ENCODE measurements around the gene FBN1. TPM values are rescaled to one million over a fixed set of nuclear protein-coding genes. Genes with fewer than 3 reads are reported as not detected.

The FBN1 gene
- total and polyA plus RNA-seq, 12 donors, result 5.6 to 84.6 (median 54.5) TPM

DNA sequence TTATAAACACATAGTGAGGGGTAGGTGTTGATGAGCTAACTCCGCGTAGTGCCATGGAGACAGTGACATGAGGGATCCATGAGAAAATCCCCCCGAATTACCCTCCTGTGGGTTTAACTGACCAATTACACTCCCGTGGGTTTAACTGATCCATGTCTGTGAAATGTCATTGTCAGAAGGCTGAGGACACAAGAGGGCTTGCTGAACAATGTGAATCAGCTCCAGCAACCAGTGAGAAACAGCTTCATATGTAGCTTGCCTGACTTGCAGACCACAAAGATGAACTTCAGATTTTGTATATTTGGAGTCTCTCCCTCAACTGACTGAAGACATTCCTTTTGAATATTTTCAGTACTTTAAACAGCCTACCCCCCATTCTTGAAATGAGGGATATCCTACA is 144.9 kb downstream of the FBN1 start:
- TF ChIP-seq, protein P1, sequence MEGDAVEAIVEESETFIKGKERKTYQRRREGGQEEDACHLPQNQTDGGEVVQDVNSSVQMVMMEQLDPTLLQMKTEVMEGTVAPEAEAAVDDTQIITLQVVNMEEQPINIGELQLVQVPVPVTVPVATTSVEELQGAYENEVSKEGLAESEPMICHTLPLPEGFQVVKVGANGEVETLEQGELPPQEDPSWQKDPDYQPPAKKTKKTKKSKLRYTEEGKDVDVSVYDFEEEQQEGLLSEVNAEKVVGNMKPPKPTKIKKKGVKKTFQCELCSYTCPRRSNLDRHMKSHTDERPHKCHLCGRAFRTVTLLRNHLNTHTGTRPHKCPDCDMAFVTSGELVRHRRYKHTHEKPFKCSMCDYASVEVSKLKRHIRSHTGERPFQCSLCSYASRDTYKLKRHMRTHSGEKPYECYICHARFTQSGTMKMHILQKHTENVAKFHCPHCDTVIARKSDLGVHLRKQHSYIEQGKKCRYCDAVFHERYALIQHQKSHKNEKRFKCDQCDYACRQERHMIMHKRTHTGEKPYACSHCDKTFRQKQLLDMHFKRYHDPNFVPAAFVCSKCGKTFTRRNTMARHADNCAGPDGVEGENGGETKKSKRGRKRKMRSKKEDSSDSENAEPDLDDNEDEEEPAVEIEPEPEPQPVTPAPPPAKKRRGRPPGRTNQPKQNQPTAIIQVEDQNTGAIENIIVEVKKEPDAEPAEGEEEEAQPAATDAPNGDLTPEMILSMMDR (IDR thresholded peaks at IDR 0.05), result no peak
- no peak for TF ChIP-seq POLR2A (IDR thresholded peaks at IDR 0.05)
- intact Hi-C loops (cut with DNase I), result loop anchor here in 1 of 2 donors (10.0 kb wide), 1 partner anchor 144 kb away; the partner anchor contains the start of gene FBN1
- Histone ChIP-seq H3K36me3 (replicated peaks in 1 of 2) (peaks cover 0 to 18% of the 10 kb centered on the region in 2 donors), H3K27ac (no peak overlapping the region), H3K4me3 (no peak overlapping the region), H3K27me3 (no peaks in the 10 kb centered on the region), H3K9me3 (replicated peaks in 1 of 3) (peaks cover 0 to 4% (median 0%) of the 10 kb centered on the region in 3 donors), H3K4me1 (replicated peaks in 1 of 2) (no peaks in the 10 kb centered on the region)
- 88 to 96% (median 94%) methylated on average over 4 of the region's 4 CpGs for WGBS, 4 donors
- DNase-seq, result no peak

GRCh38 chr15:48499978-48500377 is 145.5 kb downstream of the FBN1 start:
- Histone ChIP-seq H3K36me3 (replicated peaks in 1 of 2) (peaks cover 0 to 19% of the 10 kb centered on the region in 2 donors), H3K27me3 (no peaks in the 10 kb centered on the region), H3K4me1 (replicated peaks in 1 of 2) (no peaks in the 10 kb centered on the region), H3K27ac (no peak overlapping the region), H3K4me3 (no peak overlapping the region), H3K9me3 (replicated peaks in 1 of 3) (peaks cover 0 to 4% (median 0%) of the 10 kb centered on the region in 3 donors)
- no peak for DNase-seq
- intact Hi-C loops (cut with DNase I), result loop anchor here in 1 of 2 donors (10.0 kb wide), 1 partner anchor 145 kb away; the partner anchor contains the start of gene FBN1
- TF ChIP-seq, protein P1 (IDR thresholded peaks at IDR 0.05), result no peak
- no peak for TF ChIP-seq POLR2A (IDR thresholded peaks at IDR 0.05)

- no peak overlapping the region for H3K27ac ChIP-seq
- peaks cover 0 to 3% of the 10 kb centered on the region in 2 donors for H3K4me1 ChIP-seq (replicated peaks in 1 of 2)
- H3K9me3 ChIP-seq (replicated peaks in 1 of 3), result peaks cover 0 to 4% (median 0%) of the 10 kb centered on the region in 3 donors
- intact Hi-C loops (cut with DNase I), result no loop called here
- no peak for DNase-seq
- no peak overlapping the region for H3K4me3 ChIP-seq
- TF ChIP-seq POLR2A (IDR thresholded peaks at IDR 0.05), result no peak
- TF ChIP-seq, protein P1 (IDR thresholded peaks at IDR 0.05), result no peak
- H3K27me3 ChIP-seq, result no peaks in the 10 kb centered on the region
- 92 to 95% (median 94%) methylated on average over 3 of the region's 3 CpGs for whole genome bisulfite sequencing, 4 donors
- H3K36me3 ChIP-seq (replicated peaks in 1 of 2), result peaks cover 0 to 15% of the 10 kb centered on the region in 2 donors
These were observed 146.7 kb downstream of the FBN1 start for GRCh38 chr15:48498828-48499227.

DNA sequence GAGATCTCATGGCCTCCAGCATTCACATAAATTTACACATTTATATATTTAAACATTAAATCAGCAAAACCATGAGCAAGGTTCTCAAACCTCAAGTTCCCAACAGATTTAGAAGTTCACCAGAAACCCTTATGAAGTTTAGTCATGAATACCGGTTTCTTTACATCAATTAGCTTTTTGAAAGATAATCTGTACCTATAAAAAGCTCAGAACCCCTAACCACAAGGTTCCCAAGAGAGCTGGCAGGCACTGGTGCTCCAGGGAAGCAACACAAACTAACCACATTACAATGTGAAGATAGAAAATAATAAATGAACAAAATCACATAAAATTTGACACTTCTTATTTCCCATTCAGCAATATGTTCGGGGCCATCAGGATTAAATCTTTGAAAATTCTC is 150.9 kb downstream of the FBN1 start:
- no peak overlapping the region for H3K27ac ChIP-seq
- intact Hi-C loops (cut with DNase I), result no loop called here

More for the DNA sequence above, 150.9 kb downstream of the FBN1 start:
- Histone ChIP-seq H3K27me3 (no peaks in the 10 kb centered on the region), H3K9me3 (replicated peaks in 1 of 3) (no peaks in the 10 kb centered on the region), H3K36me3 (replicated peaks in 1 of 2) (peaks cover 0 to 31% of the 10 kb centered on the region in 2 donors), H3K4me1 (replicated peaks in 1 of 2) (peaks cover 0 to 11% of the 10 kb centered on the region in 2 donors), H3K4me3 (no peak overlapping the region)
- no peak for DNase-seq
- no peak for TF ChIP-seq POLR2A (IDR thresholded peaks at IDR 0.05)
- TF ChIP-seq, protein P1 (IDR thresholded peaks at IDR 0.05), result no peak
- 84 to 93% (median 91%) methylated on average over 2 of the region's 2 CpGs for WGBS, 4 donors

Measured in adrenal gland (tissue), 12 donors.